Neural cell (in vitro differentiated cells): ENCODE measurements around the gene LRRC61.
"Not testable (repeated sequence)": the region's sequence is repeated elsewhere in the genome, so short reads cannot be mapped to it uniquely, and the experiment has no call there.

Experiments used
- CTCF ChIP-seq: fragments of 450-650 bp; IDR thresholded peaks from 2 replicates; pipeline ENCODE4 v1.5.1; 2014; ENCODE audit warnings: antibody characterized with exemption, mild to moderate bottlenecking, moderate library complexity; ENCODE audit not compliant: poor library complexity, severe bottlenecking
- EP300 ChIP-seq: fragments of 450-650 bp; conservative IDR thresholded peaks from 2 replicates; pipeline ENCODE4 v1.6.1; 2014; ENCODE audit warnings: antibody characterized with exemption, mild to moderate bottlenecking, moderate library complexity; ENCODE audit not compliant: poor library complexity, severe bottlenecking
- EZH2 ChIP-seq: fragments of 200-600, 300-800 bp; shearing (Covaris generic), sonication (generic); IDR thresholded peaks from 2 replicates; pipeline ENCODE4 v1.6.1; 2014; ENCODE audit warnings: antibody characterized with exemption, low read length, borderline replicate concordance, mild to moderate bottlenecking; ENCODE audit not compliant: insufficient read depth, poor library complexity, severe bottlenecking
- POLR2AphosphoS5 ChIP-seq: IDR thresholded peaks from 2 replicates; pipeline ENCODE4 v1.6.1; 2012
- SMC3 ChIP-seq: fragments of 450-650 bp; conservative IDR thresholded peaks from 2 replicates; pipeline ENCODE4 v1.6.1; 2014; ENCODE audit warnings: antibody characterized with exemption, mild to moderate bottlenecking, moderate library complexity; ENCODE audit not compliant: poor library complexity
- TAF1 ChIP-seq: IDR thresholded peaks from 2 replicates; pipeline ENCODE4 v1.6.1; 2012; ENCODE audit warnings: low read depth
- TF ChIP-seq, protein P1 (sequence below): IDR thresholded peaks from 2 replicates; pipeline ENCODE4 v1.6.1; 2012; ENCODE audit warnings: borderline replicate concordance

- TF ChIP-seq CTCF, EP300, EZH2, TAF1, POLR2AphosphoS5, SMC3: not testable (repeated sequence)
- TF ChIP-seq, protein P1, sequence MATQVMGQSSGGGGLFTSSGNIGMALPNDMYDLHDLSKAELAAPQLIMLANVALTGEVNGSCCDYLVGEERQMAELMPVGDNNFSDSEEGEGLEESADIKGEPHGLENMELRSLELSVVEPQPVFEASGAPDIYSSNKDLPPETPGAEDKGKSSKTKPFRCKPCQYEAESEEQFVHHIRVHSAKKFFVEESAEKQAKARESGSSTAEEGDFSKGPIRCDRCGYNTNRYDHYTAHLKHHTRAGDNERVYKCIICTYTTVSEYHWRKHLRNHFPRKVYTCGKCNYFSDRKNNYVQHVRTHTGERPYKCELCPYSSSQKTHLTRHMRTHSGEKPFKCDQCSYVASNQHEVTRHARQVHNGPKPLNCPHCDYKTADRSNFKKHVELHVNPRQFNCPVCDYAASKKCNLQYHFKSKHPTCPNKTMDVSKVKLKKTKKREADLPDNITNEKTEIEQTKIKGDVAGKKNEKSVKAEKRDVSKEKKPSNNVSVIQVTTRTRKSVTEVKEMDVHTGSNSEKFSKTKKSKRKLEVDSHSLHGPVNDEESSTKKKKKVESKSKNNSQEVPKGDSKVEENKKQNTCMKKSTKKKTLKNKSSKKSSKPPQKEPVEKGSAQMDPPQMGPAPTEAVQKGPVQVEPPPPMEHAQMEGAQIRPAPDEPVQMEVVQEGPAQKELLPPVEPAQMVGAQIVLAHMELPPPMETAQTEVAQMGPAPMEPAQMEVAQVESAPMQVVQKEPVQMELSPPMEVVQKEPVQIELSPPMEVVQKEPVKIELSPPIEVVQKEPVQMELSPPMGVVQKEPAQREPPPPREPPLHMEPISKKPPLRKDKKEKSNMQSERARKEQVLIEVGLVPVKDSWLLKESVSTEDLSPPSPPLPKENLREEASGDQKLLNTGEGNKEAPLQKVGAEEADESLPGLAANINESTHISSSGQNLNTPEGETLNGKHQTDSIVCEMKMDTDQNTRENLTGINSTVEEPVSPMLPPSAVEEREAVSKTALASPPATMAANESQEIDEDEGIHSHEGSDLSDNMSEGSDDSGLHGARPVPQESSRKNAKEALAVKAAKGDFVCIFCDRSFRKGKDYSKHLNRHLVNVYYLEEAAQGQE = not testable (repeated sequence)
Measured at GRCh38 chr7:150290317-150290716, 32.8 kb upstream of the LRRC61 start.
